GM12878 (cell line): Measurements from ENCODE around the gene RAPGEF1. TPM values are rescaled to one million over a fixed set of nuclear protein-coding genes. Genes with fewer than 3 reads are reported as not detected.

Experiments
- ATF3 ChIP-seq: IDR thresholded peaks from 2 replicates; pipeline ENCODE4 v1.6.1; 2011; ENCODE audit warnings: low read depth, mild to moderate bottlenecking, low read length, moderate library complexity, borderline replicate concordance; ENCODE audit errors: extremely low read depth
- CBX3 ChIP-seq: fragments of 200-600 bp; sonication (generic); IDR thresholded peaks from 2 replicates; pipeline ENCODE4 v1.6.1; 2016; ENCODE audit warnings: low read depth, borderline replicate concordance
- EED ChIP-seq: sonication (generic); IDR thresholded peaks from 2 replicates; pipeline ENCODE4 v1.6.1; 2016; ENCODE audit warnings: antibody characterized with exemption, low read depth
- ETV6 ChIP-seq, 2 experiments: fragments of 450-650 bp in 1 of 2; IDR thresholded peaks in 1 of 2; conservative IDR thresholded peaks in 1 of 2; 2 replicates each; pipeline ENCODE4 v1.6.1; 2014; ENCODE audit warnings: antibody characterized with exemption in 1 of 2, borderline replicate concordance in 1 of 2, low read depth in 1 of 2, mild to moderate bottlenecking in 1 of 2, moderate library complexity in 1 of 2
- MEF2A ChIP-seq: IDR thresholded peaks from 2 replicates; pipeline ENCODE4 v1.6.1; 2011; ENCODE audit warnings: low read depth, mild to moderate bottlenecking, low read length, moderate library complexity; ENCODE audit not compliant: insufficient read depth
- MTA3 ChIP-seq: IDR thresholded peaks from 2 replicates; pipeline ENCODE4 v1.6.1; 2012; ENCODE audit warnings: low read length, inconsistent platforms, borderline replicate concordance
- MXI1 ChIP-seq: fragments of 150-350 bp; IDR thresholded peaks from 2 replicates; pipeline ENCODE4 v1.6.1; 2011; ENCODE audit warnings: low read depth, mild to moderate bottlenecking, inconsistent platforms, low read length, improper control_type of control experiment
- POLR2A ChIP-seq: IDR thresholded peaks from 2 replicates; pipeline ENCODE4 v1.6.1; 2011; ENCODE audit warnings: low read depth, mild to moderate bottlenecking, low read length
- POU2F2 ChIP-seq: IDR thresholded peaks from 3 replicates; pipeline ENCODE4 v1.6.1; 2011; ENCODE audit warnings: low read depth, mild to moderate bottlenecking, low read length, borderline replicate concordance
- SUZ12 ChIP-seq: fragments of 200-600 bp; sonication (generic); IDR thresholded peaks from one replicate; pipeline ENCODE4 v1.6.1; 2018; ENCODE audit warnings: antibody characterized with exemption, mild to moderate bottlenecking; ENCODE audit not compliant: unreplicated experiment
- TCF3 ChIP-seq: IDR thresholded peaks from 2 replicates; pipeline ENCODE4 v1.6.1; 2012; ENCODE audit warnings: low read depth, mild to moderate bottlenecking, low read length, borderline replicate concordance; ENCODE audit not compliant: insufficient read depth
- YY1 ChIP-seq: IDR thresholded peaks from 2 replicates; pipeline ENCODE4 v1.6.1; 2011; ENCODE audit warnings: low read depth, mild to moderate bottlenecking, low read length
- polyA plus RNA-seq, 11 experiments: library from polyadenylated mRNA; depleted of rRNA in 4 of 11; unstranded in 6 of 11; stranded (reverse) in 5 of 11; fragments of >200 nt; fragmentation: Nextera tagmentation in 4 of 11; fragmentation: Illumina TruSeq in 1 of 11; extraction: Ambion mirVana in 4 of 11; extraction: Trizol in 1 of 11; gene quantifications; 1 replicate in 1 of 11; 2 replicates in 10 of 11; pipeline versions ENCODE4 v1.2.1 to v1.2.3, GENCODE V29; 2011 to 2016; ENCODE audit warnings: inconsistent platforms in 2 of 11, missing spikeins in 2 of 11, low read depth in 1 of 11
- total RNA-seq, 4 experiments: library from RNA; depleted of rRNA in 3 of 4; stranded (reverse); fragments of >200 nt in 3 of 4; fragmentation: Illumina TruSeq in 1 of 4; extraction: Trizol in 1 of 4; gene quantifications; 2 replicates each; pipeline versions ENCODE4 v1.2.1 to v1.2.3, GENCODE V29; 2013 to 2021
- TF ChIP-seq, protein P1 (sequence below): fragments of 450-650 bp; conservative IDR thresholded peaks from 2 replicates; pipeline ENCODE4 v1.6.1; 2017; ENCODE audit warnings: mild to moderate bottlenecking, moderate library complexity
- TF ChIP-seq, protein P2 (sequence below): fragments of 450-650 bp; formaldehyde crosslinking; IDR thresholded peaks from 2 replicates; pipeline ENCODE4 v1.5.0; 2022; ENCODE audit warnings: mild to moderate bottlenecking, missing genetic modification characterization
- TF ChIP-seq, protein P3 (sequence below): fragments of 450-650 bp; IDR thresholded peaks from 2 replicates; pipeline ENCODE4 v1.6.1; 2017; ENCODE audit warnings: mild to moderate bottlenecking, moderate library complexity

Gene RAPGEF1
- total and polyA plus RNA-seq, 10 of the 15 experiments (the other 5 are each of a cell fraction or from before 2014, with no cell fraction given): 0.42 to 113 (median 45.9) TPM

DNA sequence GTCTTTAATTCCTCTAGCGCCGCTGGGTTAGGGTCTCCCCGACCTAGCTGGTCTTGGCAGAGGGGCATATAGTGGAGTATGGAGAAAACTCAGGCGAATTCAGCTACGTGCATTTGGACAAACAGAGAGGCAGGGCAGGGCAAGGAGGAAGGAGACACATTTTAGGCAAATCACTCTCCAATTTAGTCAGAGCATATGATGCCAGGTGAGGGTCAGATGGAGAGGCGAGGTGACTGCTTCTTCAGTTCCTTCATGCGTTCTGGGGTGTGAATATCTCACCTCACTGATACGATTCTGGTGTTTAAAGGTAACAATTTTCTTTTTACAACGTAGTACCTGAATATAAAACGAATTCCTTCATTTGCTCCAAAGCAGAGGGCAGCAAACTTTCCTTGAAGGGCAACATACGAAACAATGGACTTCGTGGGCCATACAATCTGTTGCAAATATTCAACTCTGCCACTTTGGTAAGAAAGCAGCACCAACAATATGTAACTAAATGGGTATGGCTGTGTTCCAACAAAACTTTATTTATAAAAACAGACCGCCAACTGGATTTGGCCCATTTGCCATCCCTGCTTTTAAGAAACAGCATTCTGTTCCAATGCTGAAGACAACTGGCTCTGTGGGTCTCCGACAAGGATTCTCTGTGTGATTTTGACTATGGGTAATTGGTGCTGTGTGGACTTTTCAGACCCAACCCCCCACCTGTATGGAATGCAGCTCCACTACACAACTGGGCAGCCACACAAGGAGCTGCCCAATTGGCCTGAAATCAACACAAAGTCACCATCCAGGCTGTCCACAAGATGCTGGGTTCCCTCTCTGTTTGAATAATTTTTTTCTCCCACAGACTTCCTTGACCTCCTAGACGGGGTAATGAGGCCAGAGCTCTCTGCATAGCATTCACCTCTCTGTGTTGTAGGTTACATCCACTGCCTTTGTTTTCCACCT, 53.8 kb downstream of the RAPGEF1 start (continued):
- TF ChIP-seq MTA3 (no peak), TCF3 (0 out of 2 replicates have a peak, but pooled peaks have one; percentile 32), CBX3 (no peak), SUZ12 (no peak), MEF2A (no peak), YY1 (no peak), POU2F2 (peak; percentile 86; the same call in 2 of the 3 replicates), POLR2A (no peak), ETV6 (conservative IDR thresholded peaks at IDR 0.05 in 1 of 2, IDR thresholded peaks at IDR 0.05 in 1 of 2; ENCODE audit: borderline replicate concordance in 1 of 2, low read depth in 1 of 2) (no peak), MXI1 (no peak), ATF3 (no peak), EED (no peak)
- TF ChIP-seq, protein P1, sequence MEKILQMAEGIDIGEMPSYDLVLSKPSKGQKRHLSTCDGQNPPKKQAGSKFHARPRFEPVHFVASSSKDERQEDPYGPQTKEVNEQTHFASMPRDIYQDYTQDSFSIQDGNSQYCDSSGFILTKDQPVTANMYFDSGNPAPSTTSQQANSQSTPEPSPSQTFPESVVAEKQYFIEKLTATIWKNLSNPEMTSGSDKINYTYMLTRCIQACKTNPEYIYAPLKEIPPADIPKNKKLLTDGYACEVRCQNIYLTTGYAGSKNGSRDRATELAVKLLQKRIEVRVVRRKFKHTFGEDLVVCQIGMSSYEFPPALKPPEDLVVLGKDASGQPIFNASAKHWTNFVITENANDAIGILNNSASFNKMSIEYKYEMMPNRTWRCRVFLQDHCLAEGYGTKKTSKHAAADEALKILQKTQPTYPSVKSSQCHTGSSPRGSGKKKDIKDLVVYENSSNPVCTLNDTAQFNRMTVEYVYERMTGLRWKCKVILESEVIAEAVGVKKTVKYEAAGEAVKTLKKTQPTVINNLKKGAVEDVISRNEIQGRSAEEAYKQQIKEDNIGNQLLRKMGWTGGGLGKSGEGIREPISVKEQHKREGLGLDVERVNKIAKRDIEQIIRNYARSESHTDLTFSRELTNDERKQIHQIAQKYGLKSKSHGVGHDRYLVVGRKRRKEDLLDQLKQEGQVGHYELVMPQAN: no peak
- TF ChIP-seq, protein P2, sequence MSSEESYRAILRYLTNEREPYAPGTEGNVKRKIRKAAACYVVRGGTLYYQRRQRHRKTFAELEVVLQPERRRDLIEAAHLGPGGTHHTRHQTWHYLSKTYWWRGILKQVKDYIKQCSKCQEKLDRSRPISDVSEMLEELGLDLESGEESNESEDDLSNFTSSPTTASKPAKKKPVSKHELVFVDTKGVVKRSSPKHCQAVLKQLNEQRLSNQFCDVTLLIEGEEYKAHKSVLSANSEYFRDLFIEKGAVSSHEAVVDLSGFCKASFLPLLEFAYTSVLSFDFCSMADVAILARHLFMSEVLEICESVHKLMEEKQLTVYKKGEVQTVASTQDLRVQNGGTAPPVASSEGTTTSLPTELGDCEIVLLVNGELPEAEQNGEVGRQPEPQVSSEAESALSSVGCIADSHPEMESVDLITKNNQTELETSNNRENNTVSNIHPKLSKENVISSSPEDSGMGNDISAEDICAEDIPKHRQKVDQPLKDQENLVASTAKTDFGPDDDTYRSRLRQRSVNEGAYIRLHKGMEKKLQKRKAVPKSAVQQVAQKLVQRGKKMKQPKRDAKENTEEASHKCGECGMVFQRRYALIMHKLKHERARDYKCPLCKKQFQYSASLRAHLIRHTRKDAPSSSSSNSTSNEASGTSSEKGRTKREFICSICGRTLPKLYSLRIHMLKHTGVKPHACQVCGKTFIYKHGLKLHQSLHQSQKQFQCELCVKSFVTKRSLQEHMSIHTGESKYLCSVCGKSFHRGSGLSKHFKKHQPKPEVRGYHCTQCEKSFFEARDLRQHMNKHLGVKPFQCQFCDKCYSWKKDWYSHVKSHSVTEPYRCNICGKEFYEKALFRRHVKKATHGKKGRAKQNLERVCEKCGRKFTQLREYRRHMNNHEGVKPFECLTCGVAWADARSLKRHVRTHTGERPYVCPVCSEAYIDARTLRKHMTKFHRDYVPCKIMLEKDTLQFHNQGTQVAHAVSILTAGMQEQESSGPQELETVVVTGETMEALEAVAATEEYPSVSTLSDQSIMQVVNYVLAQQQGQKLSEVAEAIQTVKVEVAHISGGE (CRISPR knock-in tag): no peak
- TF ChIP-seq, protein P3, sequence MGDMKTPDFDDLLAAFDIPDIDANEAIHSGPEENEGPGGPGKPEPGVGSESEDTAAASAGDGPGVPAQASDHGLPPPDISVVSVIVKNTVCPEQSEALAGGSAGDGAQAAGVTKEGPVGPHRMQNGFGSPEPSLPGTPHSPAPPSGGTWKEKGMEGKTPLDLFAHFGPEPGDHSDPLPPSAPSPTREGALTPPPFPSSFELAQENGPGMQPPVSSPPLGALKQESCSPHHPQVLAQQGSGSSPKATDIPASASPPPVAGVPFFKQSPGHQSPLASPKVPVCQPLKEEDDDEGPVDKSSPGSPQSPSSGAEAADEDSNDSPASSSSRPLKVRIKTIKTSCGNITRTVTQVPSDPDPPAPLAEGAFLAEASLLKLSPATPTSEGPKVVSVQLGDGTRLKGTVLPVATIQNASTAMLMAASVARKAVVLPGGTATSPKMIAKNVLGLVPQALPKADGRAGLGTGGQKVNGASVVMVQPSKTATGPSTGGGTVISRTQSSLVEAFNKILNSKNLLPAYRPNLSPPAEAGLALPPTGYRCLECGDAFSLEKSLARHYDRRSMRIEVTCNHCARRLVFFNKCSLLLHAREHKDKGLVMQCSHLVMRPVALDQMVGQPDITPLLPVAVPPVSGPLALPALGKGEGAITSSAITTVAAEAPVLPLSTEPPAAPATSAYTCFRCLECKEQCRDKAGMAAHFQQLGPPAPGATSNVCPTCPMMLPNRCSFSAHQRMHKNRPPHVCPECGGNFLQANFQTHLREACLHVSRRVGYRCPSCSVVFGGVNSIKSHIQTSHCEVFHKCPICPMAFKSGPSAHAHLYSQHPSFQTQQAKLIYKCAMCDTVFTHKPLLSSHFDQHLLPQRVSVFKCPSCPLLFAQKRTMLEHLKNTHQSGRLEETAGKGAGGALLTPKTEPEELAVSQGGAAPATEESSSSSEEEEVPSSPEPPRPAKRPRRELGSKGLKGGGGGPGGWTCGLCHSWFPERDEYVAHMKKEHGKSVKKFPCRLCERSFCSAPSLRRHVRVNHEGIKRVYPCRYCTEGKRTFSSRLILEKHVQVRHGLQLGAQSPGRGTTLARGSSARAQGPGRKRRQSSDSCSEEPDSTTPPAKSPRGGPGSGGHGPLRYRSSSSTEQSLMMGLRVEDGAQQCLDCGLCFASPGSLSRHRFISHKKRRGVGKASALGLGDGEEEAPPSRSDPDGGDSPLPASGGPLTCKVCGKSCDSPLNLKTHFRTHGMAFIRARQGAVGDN: peak; percentile 78
